IMR-90 (cell line): ENCODE measurements around the gene DIP2A. TPM values are rescaled to one million over a fixed set of nuclear protein-coding genes. Genes with fewer than 3 reads are reported as not detected.

Source experiments
- ATAC-seq: fragments of 200-7000 bp; cut with Tn5 transposase; 2 replicates; pipeline ENCODE4 v1.9.1; 2020; ENCODE audit warnings: low read depth, mild to moderate bottlenecking, moderate library complexity
- BruUV-seq: library from RNA; stranded (reverse); fragments of 400-500 nt; replicated peaks from 2 replicates; lab custom pipeline; 2021; lab: Mats Ljungman, UMichigan
- CTCF ChIA-PET: fragments of 300-600 bp; formaldehyde crosslinking; extraction: SDS; loops from one replicate; lab custom pipeline; 2021; ENCODE audit warnings: antibody characterized with exemption; lab: Yijun Ruan, JAX
- POLR2A ChIA-PET: fragments of 300-600 bp; sonication (Branson Sonifier 250); formaldehyde crosslinking; loops from one replicate; lab custom pipeline; 2022; ENCODE audit warnings: antibody characterized with exemption; ENCODE audit not compliant: unreplicated experiment; lab: Charles Lee
- DNase-seq: peaks from one replicate; pipeline ENCODE4 v3.0.0; 2013
- H2AFZ ChIP-seq: replicated peaks from 2 replicates; pipeline ENCODE3; 2013; ENCODE audit warnings: low read length, mild to moderate bottlenecking; ENCODE audit not compliant: poor library complexity
- H2AK5ac ChIP-seq: 2 replicates; pipeline ENCODE4 v1.6.1; 2013; ENCODE audit warnings: low read depth, low read length, inconsistent platforms
- H2AK9ac ChIP-seq: replicated peaks from 2 replicates; pipeline ENCODE3; 2013; ENCODE audit warnings: mild to moderate bottlenecking, low read depth, low read length, moderate library complexity; ENCODE audit not compliant: poor library complexity
- H2BK120ac ChIP-seq: 2 replicates; pipeline ENCODE4 v1.6.1; 2013; ENCODE audit warnings: low read depth, low read length, inconsistent platforms
- H2BK15ac ChIP-seq: 3 replicates; pipeline ENCODE4 v1.6.1; 2013; ENCODE audit warnings: low read depth, low read length, inconsistent platforms
- H2BK20ac ChIP-seq: 2 replicates; pipeline ENCODE4 v1.6.1; 2013; ENCODE audit warnings: low read depth, mild to moderate bottlenecking, inconsistent platforms, low read length, moderate library complexity
- H2BK5ac ChIP-seq: 2 replicates; pipeline ENCODE4 v1.6.1; 2013; ENCODE audit warnings: mild to moderate bottlenecking, low read depth, low read length, inconsistent platforms; ENCODE audit not compliant: poor library complexity, severe bottlenecking
- H3K14ac ChIP-seq: replicated peaks from 2 replicates; pipeline ENCODE4 v1.6.1; 2013; ENCODE audit warnings: low read depth, low read length, inconsistent platforms
- H3K18ac ChIP-seq: 2 replicates; pipeline ENCODE4 v1.6.1; 2013; ENCODE audit warnings: low read depth, low read length, control low read depth
- H3K23ac ChIP-seq: 2 replicates; pipeline ENCODE4 v1.6.1; 2013; ENCODE audit warnings: low read depth, low read length, inconsistent platforms
- H3K27ac ChIP-seq: 2 replicates; pipeline ENCODE4 v1.5.1; 2013; ENCODE audit warnings: mild to moderate bottlenecking, control low read depth, low read length; ENCODE audit not compliant: insufficient read depth
- H3K27me3 ChIP-seq: 2 replicates; pipeline ENCODE4 v1.6.1; 2013; ENCODE audit warnings: low read length; ENCODE audit not compliant: control insufficient read depth, insufficient read depth
- H3K36me3 ChIP-seq: 2 replicates; pipeline ENCODE4 v1.6.1; 2013; ENCODE audit warnings: low read length, mixed read lengths; ENCODE audit not compliant: control insufficient read depth, insufficient read depth
- H3K4ac ChIP-seq: 2 replicates; pipeline ENCODE4 v1.6.1; 2013; ENCODE audit warnings: low read depth, low read length, inconsistent platforms
- H3K4me1 ChIP-seq: 2 replicates; pipeline ENCODE4 v1.6.1; 2013; ENCODE audit warnings: low read length, mixed read lengths; ENCODE audit not compliant: control insufficient read depth, insufficient read depth
- H3K4me2 ChIP-seq: 2 replicates; pipeline ENCODE4 v1.6.1; 2013; ENCODE audit warnings: low read depth, mild to moderate bottlenecking, control low read depth, low read length, moderate library complexity
- H3K4me3 ChIP-seq: 2 replicates; pipeline ENCODE4 v1.5.1; 2013; ENCODE audit warnings: low read depth, mild to moderate bottlenecking, control low read depth, low read length, moderate library complexity; ENCODE audit not compliant: insufficient read depth
- H3K56ac ChIP-seq: 2 replicates; pipeline ENCODE4 v1.6.1; 2013; ENCODE audit warnings: low read length, inconsistent platforms; ENCODE audit not compliant: insufficient read depth; ENCODE audit errors: extremely low read depth
- H3K79me1 ChIP-seq, 2 experiments: 2 replicates each; pipeline ENCODE4 v1.6.1; 2013; ENCODE audit warnings: low read length in 2 of 2, inconsistent platforms in 1 of 2, low read depth in 1 of 2
- H3K9ac ChIP-seq: 2 replicates; pipeline ENCODE4 v1.6.1; 2013; ENCODE audit warnings: low read depth, low read length, control low read depth
- H3K9me1 ChIP-seq: 2 replicates; pipeline ENCODE4 v1.6.1; 2013; ENCODE audit warnings: low read length, inconsistent platforms; ENCODE audit not compliant: insufficient read depth
- H3K9me3 ChIP-seq: 2 replicates; pipeline ENCODE4 v1.6.1; 2013; ENCODE audit warnings: low read length; ENCODE audit not compliant: control insufficient read depth, insufficient read depth
- H4K20me1 ChIP-seq: 2 replicates; pipeline ENCODE4 v1.6.1; 2013; ENCODE audit warnings: low read length, inconsistent platforms; ENCODE audit not compliant: insufficient read depth
- H4K5ac ChIP-seq: 2 replicates; pipeline ENCODE4 v1.6.1; 2013; ENCODE audit warnings: mild to moderate bottlenecking, low read depth, low read length, control low read depth
- H4K8ac ChIP-seq, 2 experiments: 2 replicates each; pipeline ENCODE4 v1.6.1; 2013; ENCODE audit warnings: low read depth in 2 of 2, low read length in 2 of 2, control low read depth in 1 of 2, inconsistent platforms in 1 of 2
- H4K91ac ChIP-seq: 2 replicates; pipeline ENCODE4 v1.6.1; 2013; ENCODE audit warnings: low read depth, low read length, inconsistent platforms; ENCODE audit not compliant: insufficient read depth
- BHLHE40 ChIP-seq: fragments of 150-350 bp; IDR thresholded peaks from 2 replicates; pipeline ENCODE4 v1.6.1; 2016; ENCODE audit warnings: mild to moderate bottlenecking, low read depth, low read length
- CTCF ChIP-seq: conservative IDR thresholded peaks from 2 replicates; pipeline ENCODE4 v1.5.1; 2012; ENCODE audit warnings: mild to moderate bottlenecking, low read depth, low read length, improper control_type of control experiment
- FOS ChIP-seq: fragments of 150-350 bp; IDR thresholded peaks from 2 replicates; pipeline ENCODE4 v1.6.1; 2016; ENCODE audit warnings: low read depth, low read length
- MAFK ChIP-seq: IDR thresholded peaks from 2 replicates; pipeline ENCODE4 v1.6.1; 2012; ENCODE audit warnings: low read depth, low read length, improper control_type of control experiment
- MAZ ChIP-seq: IDR thresholded peaks from 2 replicates; pipeline ENCODE4 v1.6.1; 2012; ENCODE audit warnings: low read depth, mild to moderate bottlenecking, low read length, improper control_type of control experiment, moderate library complexity, borderline replicate concordance
- NFE2L2 ChIP-seq: fragments of 150-350 bp; IDR thresholded peaks from 2 replicates; pipeline ENCODE4 v1.6.1; 2016; ENCODE audit warnings: low read depth, mild to moderate bottlenecking, low read length
- RAD21 ChIP-seq: IDR thresholded peaks from 2 replicates; pipeline ENCODE4 v1.6.1; 2012; ENCODE audit warnings: low read length, improper control_type of control experiment
- RFX5 ChIP-seq: IDR thresholded peaks from 2 replicates; pipeline ENCODE4 v1.8.0; 2012; ENCODE audit warnings: low read depth, mild to moderate bottlenecking, low read length, moderate library complexity
- SMC3 ChIP-seq: fragments of 150-350 bp; IDR thresholded peaks from 2 replicates; pipeline ENCODE4 v1.6.1; 2016; ENCODE audit warnings: low read depth, mild to moderate bottlenecking, antibody characterized with exemption, low read length, moderate library complexity
- USF2 ChIP-seq: fragments of 150-350 bp; IDR thresholded peaks from 2 replicates; pipeline ENCODE4 v1.6.1; 2017; ENCODE audit warnings: mild to moderate bottlenecking, antibody characterized with exemption, low read length, low read depth
- WGBS, 2 experiments: methylation state at CpG; one replicate each; pipeline versions ENCODE4 v1.1.5 to v1.1.7; 2013; ENCODE audit warnings: missing lambda C conversion rate in 2 of 2; ENCODE audit not compliant: insufficient read length in 1 of 2; ENCODE audit errors: extremely low coverage in 2 of 2; 5-methylcytosine and 5-hydroxymethylcytosine counted together
- dilution Hi-C: fragments of 300-500 bp; cut with HindIII; formaldehyde crosslinking; loops from one replicate; pipeline ENCODE4 v1.14.3; 2018; ENCODE audit warnings: low sequenced_read_pairs; ENCODE audit not compliant: unreplicated experiment
- in situ Hi-C: fragments of 300-500 bp; cut with MboI; formaldehyde crosslinking; loops from 3 replicates; pipeline ENCODE4 v1.14.3; 2019; ENCODE audit warnings: low sequenced_read_pairs, inconsistent platforms, mixed read lengths
- intact Hi-C: fragments of 100-400 bp; cut with micrococcal nuclease; formaldehyde crosslinking; loops from 2 replicates; pipeline ENCODE4 v1.10.0; 2022
- polyA plus RNA-seq, 3 experiments: library from polyadenylated mRNA; depleted of rRNA; stranded (reverse); fragments of >200 nt; gene quantifications; 2 replicates each; pipeline ENCODE4 v1.2.3, GENCODE V29; 2012; ENCODE audit warnings: low replicate concordance in 1 of 3
- total RNA-seq: library from RNA; depleted of rRNA; stranded (reverse); fragments of >200 nt; gene quantifications from 2 replicates; pipeline ENCODE4 v1.2.3, GENCODE V29; 2012

The DIP2A gene
- total and polyA plus RNA-seq, 2 of the 4 experiments (the other 2 are of a cell fraction), result 17.9 to 24.3 TPM

GRCh38 chr21:46500224-46500861 is 41.7 kb downstream of the DIP2A start:
- Histone ChIP-seq H2BK120ac (peak overlapping the region; percentile 22; the same call in 1 of the 2 replicates), H2BK15ac (no peak overlapping the region), H4K91ac (no peak overlapping the region), H4K8ac (no peak overlapping the region; a peak in 1 of 4 replicates), H3K4ac (0 out of 2 replicates have a peak overlapping the region, but pooled peaks have one; percentile 3), H2BK20ac (no peak overlapping the region), H3K4me3 (no peak overlapping the region), H3K9me1 (peaks cover 12% of the 10 kb centered on the region), H4K5ac (no peak overlapping the region), H4K20me1 (0 out of 2 replicates have a peak, but pooled peaks cover 5% of the 10 kb centered on the region), H3K14ac (no peak overlapping the region), H3K56ac (no peak overlapping the region), H2AFZ (no peak overlapping the region), H2AK5ac (no peak overlapping the region; the same call in 1 of the 2 replicates), H3K9me3 (no peaks in the 10 kb centered on the region), H3K4me1 (peaks cover 2% of the 10 kb centered on the region), H3K27ac (0 out of 2 replicates have a peak overlapping the region, but pooled peaks have one; percentile 3), H2AK9ac (no peak overlapping the region), H3K4me2 (no peak overlapping the region), H3K9ac (no peak overlapping the region), H3K18ac (no peak overlapping the region; the same call in 1 of the 2 replicates), H2BK5ac (no peak overlapping the region), H3K23ac (no peak overlapping the region), H3K79me1 (peaks cover 10 to 28% of the 10 kb centered on the region in 2 experiments; a peak in 3 of 4 replicates), H3K27me3 (no peaks in the 10 kb centered on the region), H3K36me3 (peaks cover 22% of the 10 kb centered on the region)
- ATAC-seq (peak; percentile 72), DNase-seq (peak; percentile 40)
- intact Hi-C loops, result no loop called here
- TF ChIP-seq BHLHE40, result no peak
- TF ChIP-seq FOS, result no peak
- no peak for TF ChIP-seq RFX5
- peak; percentile 93 for TF ChIP-seq MAFK
- TF ChIP-seq NFE2L2, result peak; percentile 79
- no peak for TF ChIP-seq MAZ
- no peak for TF ChIP-seq CTCF
- TF ChIP-seq USF2, result no peak
- no peak for TF ChIP-seq RAD21
- TF ChIP-seq SMC3, result no peak
- dilution Hi-C loops, result no loop called here
- ChIA-PET CTCF (no interaction called here), POLR2A (interaction anchor here (0.5 kb wide), 1 partner anchor 18 kb away, joined by 3 read pairs; no protein-coding TSS in a partner anchor)
- in situ Hi-C loops, result no loop called here
- no CpG with 5 or more reads among the region's 3 CpGs for WGBS, 2 experiments
- BruUV-seq, result no TSS peak
